ENCODE results near the gene PSMB5.
"Not testable (repeated sequence)": the region's sequence is repeated elsewhere in the genome, so short reads cannot be mapped to it uniquely, and the experiment has no call there.

Gene PSMB5

GRCh38 chr14:23008831-23009230 is 25.9 kb downstream of the PSMB5 start:
- TF ChIP-seq CTCF (IDR thresholded peaks at IDR 0.05), result no peak
- H3K27ac ChIP-seq, result no peak overlapping the region
- peaks cover 0 to 23% (median 14%) of the 10 kb centered on the region in 4 donors for H3K4me1 ChIP-seq
- H3K9me3 ChIP-seq, result no peaks in the 10 kb centered on the region
- intact Hi-C loops (cut with DNase I; ENCODE audit: low total_unique reads), result no loop called here
- no peak overlapping the region for H3K4me3 ChIP-seq
- no peaks in the 10 kb centered on the region for H3K27me3 ChIP-seq
- DNase-seq, result no peak
- H3K36me3 ChIP-seq, result no peaks in the 10 kb centered on the region

GRCh38 chr14:23006544-23007419 is 27.9 kb downstream of the PSMB5 start:
- peak in 1 of 2 experiments; percentile 25 for TF ChIP-seq CTCF (IDR thresholded peaks at IDR 0.05)
- no peaks in the 10 kb centered on the region for H3K27me3 ChIP-seq
- H3K4me1 ChIP-seq, result peaks cover 0 to 23% (median 14%) of the 10 kb centered on the region in 4 donors
- peak; percentile 95 to 98 for DNase-seq
- H3K4me3 ChIP-seq, result peak overlapping the region; percentile 64 to 65
- no peaks in the 10 kb centered on the region for H3K9me3 ChIP-seq
- H3K36me3 ChIP-seq, result no peaks in the 10 kb centered on the region
- intact Hi-C loops (cut with DNase I; ENCODE audit: low total_unique reads), result no loop called here
- H3K27ac ChIP-seq, result peak overlapping the region; percentile 92

- no peak for DNase-seq
- Histone ChIP-seq H3K36me3 (no peaks in the 10 kb centered on the region), H3K4me1 (peaks cover 0 to 23% (median 14%) of the 10 kb centered on the region in 4 donors), H3K4me3 (peak overlapping the region; percentile 64 to 65), H3K9me3 (no peaks in the 10 kb centered on the region), H3K27ac (peak overlapping the region; percentile 92), H3K27me3 (no peaks in the 10 kb centered on the region)
- no peak for TF ChIP-seq CTCF (IDR thresholded peaks at IDR 0.05)
- intact Hi-C loops (cut with DNase I; ENCODE audit: low total_unique reads), result no loop called here
Measured at GRCh38 chr14:23006188-23006534, 28.5 kb downstream of the PSMB5 start.

- Histone ChIP-seq H3K4me3 (no peak overlapping the region), H3K27me3 (no peaks in the 10 kb centered on the region), H3K9me3 (no peaks in the 10 kb centered on the region), H3K4me1 (peaks cover 0 to 23% (median 14%) of the 10 kb centered on the region in 4 donors), H3K36me3 (no peaks in the 10 kb centered on the region), H3K27ac (peak overlapping the region; percentile 92)
- intact Hi-C loops (cut with DNase I; ENCODE audit: low total_unique reads), result no loop called here
- no peak for DNase-seq
- TF ChIP-seq CTCF (IDR thresholded peaks at IDR 0.05), result no peak
Measured at GRCh38 chr14:23005451-23006187, 29.1 kb downstream of the PSMB5 start.

- H3K27ac ChIP-seq; DNase-seq; H3K9me3 ChIP-seq; intact Hi-C loops (cut with DNase I; ENCODE audit: low total_unique reads); H3K36me3 ChIP-seq; H3K4me3 ChIP-seq; H3K27me3 ChIP-seq: not testable (repeated sequence)
- peaks cover 0 to 18% (median 12%) of the 10 kb centered on the region in 4 donors for H3K4me1 ChIP-seq
Measured at GRCh38 chr14:23004274-23004673, 30.4 kb downstream of the PSMB5 start.

- H3K4me3 ChIP-seq, result no peak overlapping the region
- H3K9me3 ChIP-seq, result no peaks in the 10 kb centered on the region
- no peak for DNase-seq
- intact Hi-C loops (cut with DNase I; ENCODE audit: low total_unique reads), result no loop called here
- no peaks in the 10 kb centered on the region for H3K27me3 ChIP-seq
- peaks cover 0 to 10% (median 5%) of the 10 kb centered on the region in 3 donors for H3K36me3 ChIP-seq
- peaks cover 0 to 10% (median 9%) of the 10 kb centered on the region in 4 donors for H3K4me1 ChIP-seq
- no peak overlapping the region for H3K27ac ChIP-seq
- no peak for TF ChIP-seq CTCF (IDR thresholded peaks at IDR 0.05)
Measured at GRCh38 chr14:23002592-23002991, 32.1 kb downstream of the PSMB5 start.
